Measurements from ENCODE around the gene HK3.

- TF ChIP-seq CREM (CRISPR knock-in tag; IDR thresholded peaks at IDR 0.05) (no peak), MAX (CRISPR knock-in tag; IDR thresholded peaks at IDR 0.05) (no peak), CTCF (IDR thresholded peaks at IDR 0.05) (no peak), CDX4 (CRISPR knock-in tag; IDR thresholded peaks at IDR 0.05; ENCODE audit: borderline replicate concordance) (no peak), CBFB (CRISPR knock-in tag; IDR thresholded peaks at IDR 0.05; ENCODE audit: low read depth) (no peak), GABPB1 (CRISPR knock-in tag; IDR thresholded peaks at IDR 0.05) (no peak), JUN (CRISPR knock-in tag; IDR thresholded peaks at IDR 0.05) (no peak)
These were observed 62.1 kb downstream of the HK3 start for GRCh38 chr5:176836811-176837706.

Measured in WTC11 (cell line).